ENCODE results near the gene C20orf144. TPM values are rescaled to one million over a fixed set of nuclear protein-coding genes. Genes with fewer than 3 reads are reported as not detected.

Gene C20orf144
- total and polyA plus RNA-seq, 9 of the 15 experiments (the other 6 are each of a cell fraction or from before 2014, with no cell fraction given) = 0.04 to 0.23 (median 0.11) TPM; not detected in 2

DNA sequence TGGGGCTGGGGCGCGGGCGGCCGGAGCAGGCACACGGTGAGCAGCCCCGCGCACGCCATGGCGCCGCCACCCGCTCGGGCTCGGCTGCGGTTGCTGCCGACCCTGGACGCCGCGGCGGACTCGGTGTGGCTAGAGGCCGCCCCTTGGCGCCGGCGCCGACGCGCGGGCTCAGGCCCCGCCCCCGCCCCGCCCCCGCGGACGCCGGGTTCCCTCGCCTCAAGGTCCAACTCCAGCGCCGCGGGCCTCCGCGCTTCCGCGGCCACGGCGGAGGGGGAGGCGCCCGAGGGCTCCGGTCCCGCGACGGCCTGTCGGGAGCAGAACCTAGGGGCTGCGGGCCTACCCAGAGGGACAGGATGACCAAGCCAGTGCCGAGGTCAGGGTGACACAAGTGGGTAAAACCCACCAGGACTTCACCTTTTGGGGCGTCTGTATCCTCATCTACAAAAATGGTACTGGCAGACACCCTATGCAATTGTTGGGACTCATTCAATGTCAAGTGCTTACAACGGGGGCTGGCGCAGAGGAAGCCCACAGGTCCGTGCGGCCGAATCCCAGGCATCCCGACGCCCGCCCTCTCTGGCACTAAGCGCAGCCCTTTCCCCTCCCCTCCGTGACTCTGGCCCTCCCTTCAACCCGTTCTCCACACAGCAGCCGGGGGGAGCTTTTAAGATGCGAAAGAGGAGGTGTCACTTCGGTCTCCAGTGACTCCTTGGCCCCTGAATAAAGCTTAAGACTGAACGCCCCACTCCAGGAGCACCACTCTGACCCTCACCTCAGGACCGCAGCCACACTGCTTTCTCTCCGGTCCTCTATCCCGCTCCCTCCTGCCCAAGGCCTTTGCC, 12.4 kb downstream of the C20orf144 start, which contains the start of gene NECAB3 (continued):
- TF ChIP-seq PRPF4 (IDR thresholded peaks at IDR 0.05; ENCODE audit: insufficient read depth, low read depth, low read length, poor library complexity, severe bottlenecking) (no peak), ZNF830 (CRISPR knock-in tag; IDR thresholded peaks at IDR 0.05) (0 out of 2 replicates have a peak, but pooled peaks have one; percentile 29), RFX7 (CRISPR knock-in tag; IDR thresholded peaks at IDR 0.05) (no peak), HNRNPH1 (optimal IDR thresholded peaks at IDR 0.05; ENCODE audit: low read depth, low read length) (no peak), SIRT6 (IDR thresholded peaks at IDR 0.05; ENCODE audit: low read depth, low read length) (no peak), MAZ (CRISPR knock-in tag; conservative IDR thresholded peaks at IDR 0.05 in 1 of 2, IDR thresholded peaks at IDR 0.05 in 1 of 2) (peak; percentile 64 to 74), BRD9 (IDR thresholded peaks at IDR 0.05; ENCODE audit: low read depth, partially characterized antibody) (no peak), SMC3 (conservative IDR thresholded peaks at IDR 0.05; ENCODE audit: insufficient read depth, low read depth, low read length) (no peak), ARHGAP35 (IDR thresholded peaks at IDR 0.05; ENCODE audit: partially characterized antibody) (no peak), CREM (IDR thresholded peaks at IDR 0.05; ENCODE audit: low read depth) (peak; percentile 51; the same call in 1 of the 2 replicates), KDM5B (IDR thresholded peaks at IDR 0.05; ENCODE audit: insufficient replicate concordance, low read depth, low read length) (peak; percentile 60), HDAC1 (IDR thresholded peaks at IDR 0.05) (no peak), ETV5 (CRISPR knock-in tag; IDR thresholded peaks at IDR 0.05; ENCODE audit: low read depth) (peak; percentile 19; the same call in 1 of the 2 replicates), JUNB (CRISPR knock-in tag; conservative IDR thresholded peaks at IDR 0.05) (no peak), GTF2E2 (tag; IDR thresholded peaks at IDR 0.05) (no peak), RBM39 (optimal IDR thresholded peaks at IDR 0.05; ENCODE audit: low read depth, low read length) (no peak)
- TF ChIP-seq, protein P1, sequence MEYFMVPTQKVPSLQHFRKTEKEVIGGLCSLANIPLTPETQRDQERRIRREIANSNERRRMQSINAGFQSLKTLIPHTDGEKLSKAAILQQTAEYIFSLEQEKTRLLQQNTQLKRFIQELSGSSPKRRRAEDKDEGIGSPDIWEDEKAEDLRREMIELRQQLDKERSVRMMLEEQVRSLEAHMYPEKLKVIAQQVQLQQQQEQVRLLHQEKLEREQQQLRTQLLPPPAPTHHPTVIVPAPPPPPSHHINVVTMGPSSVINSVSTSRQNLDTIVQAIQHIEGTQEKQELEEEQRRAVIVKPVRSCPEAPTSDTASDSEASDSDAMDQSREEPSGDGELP (CRISPR knock-in tag; IDR thresholded peaks at IDR 0.05; ENCODE audit: borderline replicate concordance) = 0 out of 2 replicates have a peak, but pooled peaks have one; percentile 34
- TF ChIP-seq, protein P2, sequence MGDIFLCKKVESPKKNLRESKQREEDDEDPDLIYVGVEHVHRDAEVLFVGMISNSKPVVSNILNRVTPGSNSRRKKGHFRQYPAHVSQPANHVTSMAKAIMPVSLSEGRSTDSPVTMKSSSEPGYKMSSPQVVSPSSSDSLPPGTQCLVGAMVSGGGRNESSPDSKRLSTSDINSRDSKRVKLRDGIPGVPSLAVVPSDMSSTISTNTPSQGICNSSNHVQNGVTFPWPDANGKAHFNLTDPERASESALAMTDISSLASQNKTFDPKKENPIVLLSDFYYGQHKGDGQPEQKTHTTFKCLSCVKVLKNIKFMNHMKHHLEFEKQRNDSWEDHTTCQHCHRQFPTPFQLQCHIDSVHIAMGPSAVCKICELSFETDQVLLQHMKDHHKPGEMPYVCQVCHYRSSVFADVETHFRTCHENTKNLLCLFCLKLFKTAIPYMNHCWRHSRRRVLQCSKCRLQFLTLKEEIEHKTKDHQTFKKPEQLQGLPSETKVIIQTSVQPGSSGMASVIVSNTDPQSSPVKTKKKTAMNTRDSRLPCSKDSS (IDR thresholded peaks at IDR 0.05; ENCODE audit: low read depth, partially characterized antibody) = no peak
- TF ChIP-seq, protein P3, sequence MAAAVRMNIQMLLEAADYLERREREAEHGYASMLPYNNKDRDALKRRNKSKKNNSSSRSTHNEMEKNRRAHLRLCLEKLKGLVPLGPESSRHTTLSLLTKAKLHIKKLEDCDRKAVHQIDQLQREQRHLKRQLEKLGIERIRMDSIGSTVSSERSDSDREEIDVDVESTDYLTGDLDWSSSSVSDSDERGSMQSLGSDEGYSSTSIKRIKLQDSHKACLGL (CRISPR knock-in tag; IDR thresholded peaks at IDR 0.05; ENCODE audit: borderline replicate concordance, poor library complexity, severe bottlenecking) = no peak
- TF ChIP-seq, protein P4, sequence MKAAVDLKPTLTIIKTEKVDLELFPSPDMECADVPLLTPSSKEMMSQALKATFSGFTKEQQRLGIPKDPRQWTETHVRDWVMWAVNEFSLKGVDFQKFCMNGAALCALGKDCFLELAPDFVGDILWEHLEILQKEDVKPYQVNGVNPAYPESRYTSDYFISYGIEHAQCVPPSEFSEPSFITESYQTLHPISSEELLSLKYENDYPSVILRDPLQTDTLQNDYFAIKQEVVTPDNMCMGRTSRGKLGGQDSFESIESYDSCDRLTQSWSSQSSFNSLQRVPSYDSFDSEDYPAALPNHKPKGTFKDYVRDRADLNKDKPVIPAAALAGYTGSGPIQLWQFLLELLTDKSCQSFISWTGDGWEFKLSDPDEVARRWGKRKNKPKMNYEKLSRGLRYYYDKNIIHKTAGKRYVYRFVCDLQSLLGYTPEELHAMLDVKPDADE (conservative IDR thresholded peaks at IDR 0.05; ENCODE audit: control insufficient read depth, low read depth, low read length) = 0 out of 2 replicates have a peak, but pooled peaks have one; percentile 49
- TF ChIP-seq, protein P5, sequence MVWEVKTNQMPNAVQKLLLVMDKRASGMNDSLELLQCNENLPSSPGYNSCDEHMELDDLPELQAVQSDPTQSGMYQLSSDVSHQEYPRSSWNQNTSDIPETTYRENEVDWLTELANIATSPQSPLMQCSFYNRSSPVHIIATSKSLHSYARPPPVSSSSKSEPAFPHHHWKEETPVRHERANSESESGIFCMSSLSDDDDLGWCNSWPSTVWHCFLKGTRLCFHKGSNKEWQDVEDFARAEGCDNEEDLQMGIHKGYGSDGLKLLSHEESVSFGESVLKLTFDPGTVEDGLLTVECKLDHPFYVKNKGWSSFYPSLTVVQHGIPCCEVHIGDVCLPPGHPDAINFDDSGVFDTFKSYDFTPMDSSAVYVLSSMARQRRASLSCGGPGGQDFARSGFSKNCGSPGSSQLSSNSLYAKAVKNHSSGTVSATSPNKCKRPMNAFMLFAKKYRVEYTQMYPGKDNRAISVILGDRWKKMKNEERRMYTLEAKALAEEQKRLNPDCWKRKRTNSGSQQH (CRISPR knock-in tag; IDR thresholded peaks at IDR 0.05) = no peak

Data from K562 (cell line).